Calu3 (cell line): ENCODE data around the gene LBR. TPM values are rescaled to one million over a fixed set of nuclear protein-coding genes. Genes with fewer than 3 reads are reported as not detected.

Experiments used
- BruUV-seq: library from RNA; stranded (reverse); fragments of 400-500 nt; replicated peaks from 2 replicates; lab custom pipeline; 2021; lab: Mats Ljungman, UMichigan
- CTCF ChIA-PET: fragments of 300-600 bp; sonication (Branson Sonifier 250); formaldehyde crosslinking; loops from one replicate; lab custom pipeline; 2022; ENCODE audit warnings: antibody characterized with exemption; lab: Charles Lee
- DNase-seq: peaks from one replicate; pipeline ENCODE4 v3.0.0; 2022
- H3K27ac Mint-ChIP-seq: one replicate; pipeline ENCODE4 v1.8.0; 2022; ENCODE audit warnings: mixed read lengths; ENCODE audit not compliant: unreplicated experiment
- H3K27me3 Mint-ChIP-seq: one replicate; pipeline ENCODE4 v1.8.0; 2022; ENCODE audit warnings: mixed read lengths; ENCODE audit not compliant: unreplicated experiment
- H3K36me3 Mint-ChIP-seq: one replicate; pipeline ENCODE4 v1.8.0; 2022; ENCODE audit warnings: mild to moderate bottlenecking, moderate library complexity, mixed read lengths; ENCODE audit not compliant: insufficient read depth, unreplicated experiment
- H3K4me1 Mint-ChIP-seq: one replicate; pipeline ENCODE4 v1.8.0; 2022; ENCODE audit warnings: mild to moderate bottlenecking, low read depth, mixed read lengths; ENCODE audit not compliant: unreplicated experiment
- H3K4me3 Mint-ChIP-seq: one replicate; pipeline ENCODE4 v1.8.0; 2022; ENCODE audit warnings: mild to moderate bottlenecking, low read depth, moderate library complexity, mixed read lengths; ENCODE audit not compliant: unreplicated experiment
- H3K9me3 Mint-ChIP-seq: one replicate; pipeline ENCODE4 v1.8.0; 2022; ENCODE audit warnings: low read depth, mixed read lengths; ENCODE audit not compliant: unreplicated experiment
- CTCF ChIP-seq: fragments of 200-600 bp; IDR thresholded peaks from one replicate; pipeline ENCODE4 v1.8.0; 2022; ENCODE audit warnings: antibody characterized with exemption; ENCODE audit not compliant: unreplicated experiment
- intact Hi-C: fragments of 100-400 bp; cut with micrococcal nuclease; formaldehyde crosslinking; loops from one replicate; pipeline ENCODE4 v1.10.0; 2022; ENCODE audit not compliant: unreplicated experiment
- total RNA-seq: library from RNA; stranded (reverse); gene quantifications from 2 replicates; pipeline ENCODE4 v1.2.3, GENCODE V29; 2022

The LBR gene
- total RNA-seq, 1 experiment from 2014 or later, result 183 TPM

DNA sequence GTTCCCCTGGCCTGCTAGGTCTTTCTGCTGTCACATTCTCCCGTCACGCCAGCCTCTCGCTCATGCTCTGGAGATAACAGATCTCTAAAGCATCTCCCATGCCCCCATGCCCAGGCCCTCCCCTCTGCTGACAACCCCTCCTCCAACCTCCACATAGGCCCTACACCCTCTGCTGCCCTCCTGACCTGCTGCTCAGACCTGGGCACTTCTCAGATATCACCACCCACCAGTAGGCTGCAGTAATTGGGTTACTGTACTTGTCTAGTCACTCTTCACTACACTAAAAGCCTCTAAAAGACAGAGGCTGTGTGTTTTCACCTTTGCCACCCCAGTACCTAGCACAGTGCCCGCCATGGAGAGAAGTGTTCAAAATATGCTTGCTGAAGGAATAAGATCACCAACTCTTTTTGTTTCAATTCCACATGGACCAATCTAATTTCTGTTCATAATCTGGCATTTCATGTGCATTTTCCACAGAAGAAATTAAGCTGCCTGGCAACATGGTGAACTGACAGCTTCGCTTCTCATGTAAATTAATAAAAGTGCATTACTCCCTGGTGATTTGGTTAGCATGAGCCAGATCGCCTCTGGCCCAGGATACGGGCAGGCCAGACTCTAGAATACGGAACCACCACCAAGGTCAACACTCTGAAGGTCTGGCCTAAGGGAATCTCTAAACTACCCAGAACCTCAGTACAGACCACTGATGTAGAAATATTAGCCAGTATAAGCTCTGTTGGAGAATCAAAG, 20.7 kb downstream of the LBR start:
- no peak overlapping the region for H3K4me3 Mint-ChIP-seq
- no peaks in the 10 kb centered on the region for H3K9me3 Mint-ChIP-seq
- H3K27ac Mint-ChIP-seq, result no peak overlapping the region
- BruUV-seq, result no TSS peak
- CTCF ChIA-PET, result interaction anchor here (0.6 kb wide), 1 partner anchor 1182 kb away, joined by 4 read pairs; no protein-coding TSS in a partner anchor
- no peak for TF ChIP-seq CTCF
- intact Hi-C loops, result no loop called here
- peaks cover 11% of the 10 kb centered on the region for H3K4me1 Mint-ChIP-seq
- H3K27me3 Mint-ChIP-seq, result no peaks in the 10 kb centered on the region
- DNase-seq, result no peak
- peaks cover 65% of the 10 kb centered on the region for H3K36me3 Mint-ChIP-seq

DNA sequence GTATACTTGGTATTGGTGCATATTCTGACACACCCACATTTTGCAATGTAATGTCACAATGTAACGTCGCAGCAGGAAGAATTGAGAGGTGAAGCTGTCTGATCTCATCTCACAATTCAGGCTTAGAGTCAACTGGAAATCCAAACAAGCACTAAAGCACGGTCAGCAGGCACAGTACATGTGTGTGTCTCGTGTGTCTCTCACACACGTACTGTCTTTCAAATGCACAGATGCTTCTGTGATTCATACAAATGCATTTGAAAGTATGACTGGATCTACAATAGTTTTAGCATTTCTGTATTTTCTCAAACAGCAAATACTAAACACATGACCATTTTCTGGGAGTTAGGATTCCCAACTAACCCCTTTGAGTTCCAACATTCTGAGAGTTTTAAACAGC, 26.9 kb downstream of the LBR start:
- no TSS peak for BruUV-seq
- H3K4me3 Mint-ChIP-seq, result no peak overlapping the region
- H3K4me1 Mint-ChIP-seq, result no peaks in the 10 kb centered on the region
- H3K36me3 Mint-ChIP-seq, result peaks cover 89% of the 10 kb centered on the region
- CTCF ChIA-PET, result no interaction called here
- H3K27ac Mint-ChIP-seq, result no peak overlapping the region
- intact Hi-C loops, result no loop called here
- no peak for DNase-seq
- no peaks in the 10 kb centered on the region for H3K27me3 Mint-ChIP-seq
- no peaks in the 10 kb centered on the region for H3K9me3 Mint-ChIP-seq
- TF ChIP-seq CTCF, result no peak

DNA sequence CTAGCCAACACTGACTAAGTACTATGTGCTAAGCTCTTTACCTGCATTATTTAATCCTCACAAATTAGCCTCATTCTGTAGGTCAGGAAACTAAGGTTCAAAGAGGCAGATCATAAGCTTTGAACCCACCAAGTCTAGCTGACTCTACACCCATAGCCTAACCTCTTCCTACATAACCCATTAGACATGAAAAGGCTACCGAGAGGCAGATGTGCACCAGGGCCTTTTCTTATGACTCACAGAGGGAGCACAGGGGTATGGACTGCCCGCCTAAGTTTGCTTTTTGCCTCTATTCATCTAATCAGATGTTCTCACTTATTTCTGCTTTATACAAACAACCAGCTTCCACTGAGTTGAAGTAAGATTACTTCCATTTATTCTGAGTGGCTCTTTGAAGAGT, 31.5 kb downstream of the LBR start:
- no peak for TF ChIP-seq CTCF
- intact Hi-C loops, result no loop called here
- Mint-ChIP-seq H3K27me3 (no peaks in the 10 kb centered on the region), H3K27ac (no peak overlapping the region), H3K9me3 (no peaks in the 10 kb centered on the region), H3K36me3 (peaks cover 77% of the 10 kb centered on the region), H3K4me1 (no peaks in the 10 kb centered on the region), H3K4me3 (no peak overlapping the region)
- no TSS peak for BruUV-seq
- no peak for DNase-seq
- CTCF ChIA-PET, result no interaction called here

- H3K9me3 Mint-ChIP-seq, result no peaks in the 10 kb centered on the region
- no peak for DNase-seq
- no peak overlapping the region for H3K27ac Mint-ChIP-seq
- CTCF ChIA-PET, result no interaction called here
- H3K4me1 Mint-ChIP-seq, result no peaks in the 10 kb centered on the region
- H3K36me3 Mint-ChIP-seq, result peaks cover 15% of the 10 kb centered on the region
- intact Hi-C loops, result no loop called here
- TF ChIP-seq CTCF, result no peak
- no peaks in the 10 kb centered on the region for H3K27me3 Mint-ChIP-seq
- no TSS peak for BruUV-seq
- no peak overlapping the region for H3K4me3 Mint-ChIP-seq
Observed at GRCh38 chr1:225389843-225390242, 38.0 kb downstream of the LBR start.
